WTC11 (cell line): Measurements from ENCODE around the gene THBS2. TPM values are rescaled to one million over a fixed set of nuclear protein-coding genes. Genes with fewer than 3 reads are reported as not detected.

ENCODE experiments used
- ATAC-seq: fragments of 200-7000 bp; cut with Tn5 transposase; 2 replicates; pipeline ENCODE4 v1.10.0; 2021; ENCODE audit warnings: mild to moderate bottlenecking, moderate library complexity
- CTCF ChIA-PET: fragments of 300-600 bp; sonication (Branson Sonifier 250); formaldehyde crosslinking; loops from one replicate; lab custom pipeline; 2021; ENCODE audit warnings: antibody characterized with exemption; lab: Charles Lee
- POLR2A ChIA-PET: fragments of 350-600 bp; sonication (Branson Sonifier 250); formaldehyde crosslinking; loops from one replicate; lab custom pipeline; 2021; ENCODE audit warnings: antibody characterized with exemption; lab: Charles Lee
- DNase-seq: peaks from one replicate; pipeline ENCODE4 v3.0.0; 2021; ENCODE audit warnings: low spot score
- H3K27ac Mint-ChIP-seq: 2 replicates; pipeline ENCODE4 v1.8.0; 2021; ENCODE audit warnings: mixed read lengths
- H3K27me3 Mint-ChIP-seq: 2 replicates; pipeline ENCODE4 v1.8.0; 2021; ENCODE audit warnings: low read depth, mild to moderate bottlenecking, moderate library complexity, mixed read lengths
- H3K36me3 Mint-ChIP-seq: 2 replicates; pipeline ENCODE4 v1.8.0; 2021; ENCODE audit warnings: mixed read lengths
- H3K4me1 Mint-ChIP-seq: 2 replicates; pipeline ENCODE4 v1.8.0; 2022; ENCODE audit warnings: mixed read lengths
- H3K4me3 Mint-ChIP-seq: 2 replicates; pipeline ENCODE4 v1.8.0; 2021; ENCODE audit warnings: mild to moderate bottlenecking, moderate library complexity, mixed read lengths
- H3K9me3 Mint-ChIP-seq: 2 replicates; pipeline ENCODE4 v1.8.0; 2021; ENCODE audit warnings: mixed read lengths
- AR ChIP-seq: fragments of 250-450 bp; sonication (Bioruptor Pico); IDR thresholded peaks from 2 replicates; pipeline ENCODE4 v1.9.0; 2021; ENCODE audit warnings: mild to moderate bottlenecking
- ATF2 ChIP-seq: sonication (generic); formaldehyde crosslinking; IDR thresholded peaks from 2 replicates; pipeline ENCODE4 v1.8.1; 2022; ENCODE audit warnings: low read depth, missing genetic modification reagents, borderline replicate concordance
- ATF3 ChIP-seq: sonication (generic); formaldehyde crosslinking; conservative IDR thresholded peaks from 2 replicates; pipeline ENCODE4 v1.8.1; 2022; ENCODE audit warnings: mild to moderate bottlenecking, missing genetic modification reagents
- CREB1 ChIP-seq: sonication (generic); formaldehyde crosslinking; IDR thresholded peaks from 2 replicates; pipeline ENCODE4 v1.8.0; 2023; ENCODE audit warnings: mild to moderate bottlenecking, missing genetic modification reagents
- E2F1 ChIP-seq: sonication (generic); formaldehyde crosslinking; IDR thresholded peaks from 2 replicates; pipeline ENCODE4 v1.8.0; 2022; ENCODE audit warnings: mild to moderate bottlenecking, missing genetic modification reagents
- ELF4 ChIP-seq: sonication (generic); formaldehyde crosslinking; IDR thresholded peaks from 2 replicates; pipeline ENCODE4 v1.8.1; 2022; ENCODE audit warnings: low read depth, mild to moderate bottlenecking, moderate library complexity, missing genetic modification reagents
- ESRRA ChIP-seq: sonication (generic); formaldehyde crosslinking; IDR thresholded peaks from 2 replicates; pipeline ENCODE4 v1.8.1; 2022; ENCODE audit warnings: mild to moderate bottlenecking, missing genetic modification reagents, borderline replicate concordance
- FOXP1 ChIP-seq: sonication (generic); formaldehyde crosslinking; IDR thresholded peaks from 2 replicates; pipeline ENCODE4 v1.8.0; 2022; ENCODE audit warnings: missing genetic modification reagents, mild to moderate bottlenecking, moderate library complexity, borderline replicate concordance
- FOXP4 ChIP-seq: sonication (generic); formaldehyde crosslinking; IDR thresholded peaks from 2 replicates; pipeline ENCODE4 v1.8.0; 2022; ENCODE audit warnings: mild to moderate bottlenecking, missing genetic modification reagents
- JAZF1 ChIP-seq: fragments of 250-450 bp; sonication (Bioruptor Pico); IDR thresholded peaks from 2 replicates; pipeline ENCODE4 v1.9.0; 2021; ENCODE audit warnings: moderate library complexity, mild to moderate bottlenecking, inconsistent platforms
- NFATC4 ChIP-seq: fragments of 250-450 bp; sonication (Bioruptor Pico); IDR thresholded peaks from 2 replicates; pipeline ENCODE4 v1.9.0; 2021; ENCODE audit warnings: mild to moderate bottlenecking
- PRDM15 ChIP-seq: sonication (generic); formaldehyde crosslinking; IDR thresholded peaks from 2 replicates; pipeline ENCODE4 v1.8.0; 2022; ENCODE audit warnings: missing genetic modification reagents
- SMAD4 ChIP-seq: sonication (generic); formaldehyde crosslinking; IDR thresholded peaks from 2 replicates; pipeline ENCODE4 v1.8.0; 2022; ENCODE audit warnings: mild to moderate bottlenecking, missing genetic modification reagents
- USF1 ChIP-seq: sonication (generic); formaldehyde crosslinking; IDR thresholded peaks from 2 replicates; pipeline ENCODE4 v1.8.0; 2022; ENCODE audit warnings: mild to moderate bottlenecking, missing genetic modification reagents
- ZNF138 ChIP-seq: sonication (generic); formaldehyde crosslinking; conservative IDR thresholded peaks from 2 replicates; pipeline ENCODE4 v1.8.1; 2022; ENCODE audit warnings: mild to moderate bottlenecking, moderate library complexity, missing genetic modification reagents
- ZNF219 ChIP-seq: sonication (generic); formaldehyde crosslinking; IDR thresholded peaks from 2 replicates; pipeline ENCODE4 v1.8.0; 2023; ENCODE audit warnings: missing genetic modification reagents, mild to moderate bottlenecking, borderline replicate concordance
- ZNF317 ChIP-seq: sonication (generic); formaldehyde crosslinking; IDR thresholded peaks from 2 replicates; pipeline ENCODE4 v1.8.1; 2023; ENCODE audit warnings: low read depth, mild to moderate bottlenecking, moderate library complexity, missing genetic modification reagents, borderline replicate concordance
- total RNA-seq: library from RNA; stranded (reverse); gene quantifications from 3 replicates; pipeline ENCODE4 v1.2.3, GENCODE V29; 2021

THBS2 gene
- total RNA-seq, 1 experiment from 2014 or later: 40.3 TPM

- H3K4me3 Mint-ChIP-seq: no peak overlapping the region
- no peak for DNase-seq
- CTCF ChIA-PET: no interaction called here
- peaks cover 37% of the 10 kb centered on the region for H3K36me3 Mint-ChIP-seq
- POLR2A ChIA-PET: no interaction called here
- H3K4me1 Mint-ChIP-seq: no peaks in the 10 kb centered on the region
- no peaks in the 10 kb centered on the region for H3K27me3 Mint-ChIP-seq
- H3K9me3 Mint-ChIP-seq: peaks cover 15% of the 10 kb centered on the region
- ATAC-seq: no peak
- TF ChIP-seq JAZF1 (no peak), ZNF219 (CRISPR knock-in tag) (no peak), USF1 (no peak), E2F1 (CRISPR knock-in tag) (no peak), AR (CRISPR knock-in tag) (no peak)
- TF ChIP-seq, all 79 proteins: peak for 0
- no peak overlapping the region for H3K27ac Mint-ChIP-seq
Measured at GRCh38 chr6:169236545-169236944, 17.1 kb downstream of the THBS2 start.

GRCh38 chr6:169235286-169235685 lies 18.4 kb downstream of the THBS2 start:
- H3K36me3 Mint-ChIP-seq: peaks cover 39% of the 10 kb centered on the region
- no peaks in the 10 kb centered on the region for H3K4me1 Mint-ChIP-seq
- H3K9me3 Mint-ChIP-seq: peaks cover 15% of the 10 kb centered on the region
- H3K27me3 Mint-ChIP-seq: no peaks in the 10 kb centered on the region
- ATAC-seq (no peak), DNase-seq (no peak)
- H3K27ac Mint-ChIP-seq: no peak overlapping the region
- TF ChIP-seq CREB1: no peak
- no peak for TF ChIP-seq NFATC4
- no peak for TF ChIP-seq ELF4
- no peak for TF ChIP-seq ESRRA (CRISPR knock-in tag)
- no peak for TF ChIP-seq FOXP1 (CRISPR knock-in tag)
- no peak for TF ChIP-seq SMAD4 (CRISPR knock-in tag)
- no peak for TF ChIP-seq ZNF138 (CRISPR knock-in tag)
- TF ChIP-seq ATF2 (CRISPR knock-in tag): no peak
- no peak for TF ChIP-seq PRDM15
- no peak for TF ChIP-seq ZNF317 (CRISPR knock-in tag)
- TF ChIP-seq FOXP4 (CRISPR knock-in tag): no peak
- no peak for TF ChIP-seq ATF3
- ChIA-PET CTCF (no interaction called here), POLR2A (no interaction called here)
- H3K4me3 Mint-ChIP-seq: no peak overlapping the region
